ENCODE results near the gene DPP4. TPM values are rescaled to one million over a fixed set of nuclear protein-coding genes. Genes with fewer than 3 reads are reported as not detected.

DPP4 gene
- total RNA-seq, 2 experiments from 2014 or later, result 116 to 152 TPM

DNA sequence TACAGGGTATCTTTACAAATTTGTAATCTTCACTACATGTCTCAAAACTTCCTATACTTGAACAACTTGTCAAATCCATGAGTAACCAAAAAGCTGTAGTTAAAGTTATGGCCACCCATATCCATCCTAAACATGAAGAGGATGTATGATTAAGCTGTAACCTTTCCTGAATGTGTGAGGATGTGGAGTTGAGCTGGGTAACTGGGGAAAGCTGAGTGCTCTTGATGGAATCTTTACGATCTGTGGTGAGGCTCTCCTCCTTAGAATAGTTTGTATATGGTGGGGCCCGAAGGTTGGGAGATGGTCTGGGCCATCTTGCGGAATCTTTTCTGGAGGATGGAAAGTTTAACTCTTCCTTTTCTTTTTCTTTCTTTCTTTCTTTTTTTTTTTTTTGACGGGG, 29.4 kb downstream of the DPP4 start:
- ChIA-PET CTCF (interaction anchor here (0.7 to 1.1 kb wide), 3 partner anchors 14 to 165 kb away, joined by 3 to 5 read pairs (median 3); no protein-coding TSS in a partner anchor), POLR2A (no interaction called here)
- Mint-ChIP-seq H3K9me3 (peaks cover 5% of the 10 kb centered on the region), H3K27me3 (no peaks in the 10 kb centered on the region), H3K4me3 (no peak overlapping the region), H3K4me1 (peaks cover 26% of the 10 kb centered on the region), H3K27ac (no peak overlapping the region), H3K36me3 (ENCODE audit: low read depth) (peaks cover 42% of the 10 kb centered on the region)
- no peak for DNase-seq

DNA sequence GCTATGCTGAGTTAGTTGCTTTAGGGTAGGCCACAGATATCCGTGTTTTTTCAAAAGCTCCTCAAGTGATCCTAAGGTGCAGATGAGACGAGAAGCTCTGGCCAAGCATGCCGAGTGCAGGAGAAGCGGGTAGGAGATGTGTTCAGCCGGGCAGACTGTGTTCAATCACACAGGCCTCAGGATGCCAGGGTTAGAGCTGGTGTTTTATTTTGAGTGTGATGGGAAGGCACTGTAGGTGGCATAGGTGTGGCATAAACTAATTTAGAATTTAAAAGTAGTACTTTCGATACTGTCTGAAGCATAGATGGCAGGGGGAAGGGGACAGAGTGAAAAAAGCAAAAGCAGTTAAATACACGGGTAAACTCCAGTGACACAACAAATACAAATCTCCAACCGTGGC, 30.9 kb downstream of the DPP4 start:
- ChIA-PET CTCF (interaction anchor here (0.8 to 1.5 kb wide), 4 partner anchors 9 to 30 kb away, joined by 3 to 4 read pairs (median 3); no protein-coding TSS in a partner anchor), POLR2A (no interaction called here)
- no peaks in the 10 kb centered on the region for H3K27me3 Mint-ChIP-seq
- H3K27ac Mint-ChIP-seq, result no peak overlapping the region
- no peak for DNase-seq
- peaks cover 22% of the 10 kb centered on the region for H3K4me1 Mint-ChIP-seq
- H3K36me3 Mint-ChIP-seq (ENCODE audit: low read depth), result peaks cover 42% of the 10 kb centered on the region
- no peak overlapping the region for H3K4me3 Mint-ChIP-seq
- no peaks in the 10 kb centered on the region for H3K9me3 Mint-ChIP-seq

DNA sequence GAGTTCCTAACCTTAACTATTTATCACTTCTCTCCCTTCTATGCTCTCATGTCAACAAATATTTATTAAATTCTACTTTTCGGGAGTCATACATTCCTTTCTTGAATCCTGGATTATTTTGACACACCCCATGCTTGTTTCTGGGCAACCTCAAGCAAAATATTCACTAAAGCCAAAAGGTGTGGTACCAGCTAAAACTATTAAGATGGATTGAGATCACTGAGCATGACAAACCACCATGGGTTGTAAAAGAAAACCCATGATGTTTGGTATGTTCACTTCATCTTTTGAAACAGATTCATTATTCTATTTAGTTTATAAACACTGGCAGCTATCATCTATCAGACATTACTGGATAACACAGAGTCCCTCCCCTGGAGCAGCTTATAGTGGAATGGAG, 32.5 kb downstream of the DPP4 start:
- Mint-ChIP-seq H3K9me3 (no peaks in the 10 kb centered on the region), H3K27ac (no peak overlapping the region), H3K4me3 (no peak overlapping the region), H3K36me3 (ENCODE audit: low read depth) (peaks cover 47% of the 10 kb centered on the region), H3K4me1 (peaks cover 24% of the 10 kb centered on the region), H3K27me3 (no peaks in the 10 kb centered on the region)
- POLR2A ChIA-PET, result no interaction called here
- CTCF ChIA-PET, result interaction anchor here (1.0 to 1.9 kb wide), 2 partner anchors 24 to 29 kb away, joined by 3 to 4 read pairs; no protein-coding TSS in a partner anchor
- no peak for DNase-seq

DNA sequence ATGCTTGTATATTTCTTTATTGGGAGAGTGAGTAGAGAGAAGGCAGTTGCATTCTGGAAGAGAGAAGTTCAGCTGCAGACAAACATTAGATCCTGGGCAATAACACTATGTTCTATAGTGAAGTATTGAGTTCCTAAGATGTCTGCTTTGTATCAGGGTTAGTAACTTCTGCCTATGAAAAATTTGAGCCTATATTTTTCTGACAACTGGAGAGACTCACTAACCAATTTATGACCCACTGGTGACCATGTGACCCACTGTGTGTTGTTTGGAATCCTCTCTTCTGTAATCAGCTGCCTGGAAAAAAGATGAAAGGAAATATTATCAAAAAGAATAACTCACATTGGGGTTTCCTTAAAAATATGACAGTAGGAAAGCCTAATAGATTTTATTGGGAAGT, 35.3 kb downstream of the DPP4 start:
- no peaks in the 10 kb centered on the region for H3K27me3 Mint-ChIP-seq
- no peak overlapping the region for H3K4me3 Mint-ChIP-seq
- peaks cover 73% of the 10 kb centered on the region for H3K36me3 Mint-ChIP-seq (ENCODE audit: low read depth)
- ChIA-PET CTCF (no interaction called here), POLR2A (no interaction called here)
- no peak for DNase-seq
- no peak overlapping the region for H3K27ac Mint-ChIP-seq
- peaks cover 27% of the 10 kb centered on the region for H3K4me1 Mint-ChIP-seq
- peaks cover 2% of the 10 kb centered on the region for H3K9me3 Mint-ChIP-seq

DNA sequence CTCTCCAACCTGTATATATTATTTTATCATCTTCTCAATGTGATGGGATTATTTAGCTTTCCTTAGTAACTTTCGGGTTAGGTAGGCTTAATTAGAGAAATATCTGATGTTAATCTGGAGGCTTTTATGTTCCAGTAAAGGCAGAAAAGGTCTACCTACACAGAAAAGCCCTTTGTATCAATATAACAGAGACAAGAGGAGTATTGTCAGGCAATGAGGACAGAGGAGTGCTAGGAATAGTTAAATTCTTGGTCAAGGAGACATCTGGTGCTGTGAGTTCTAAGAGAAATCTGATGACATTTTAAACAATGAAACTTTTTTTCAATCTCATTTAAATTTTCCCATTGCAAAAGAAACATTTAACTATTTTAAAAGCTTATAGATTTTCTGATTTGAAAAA, 36.1 kb downstream of the DPP4 start:
- DNase-seq, result no peak
- H3K4me1 Mint-ChIP-seq, result peaks cover 31% of the 10 kb centered on the region
- H3K27ac Mint-ChIP-seq, result no peak overlapping the region
- peaks cover 2% of the 10 kb centered on the region for H3K9me3 Mint-ChIP-seq
- CTCF ChIA-PET, result interaction anchor here (1.2 to 1.5 kb wide), 3 partner anchors 12 to 45 kb away, joined by 3 to 4 read pairs (median 3); no protein-coding TSS in a partner anchor
- peaks cover 80% of the 10 kb centered on the region for H3K36me3 Mint-ChIP-seq (ENCODE audit: low read depth)
- POLR2A ChIA-PET, result no interaction called here
- H3K27me3 Mint-ChIP-seq, result no peaks in the 10 kb centered on the region
- H3K4me3 Mint-ChIP-seq, result no peak overlapping the region

DNA sequence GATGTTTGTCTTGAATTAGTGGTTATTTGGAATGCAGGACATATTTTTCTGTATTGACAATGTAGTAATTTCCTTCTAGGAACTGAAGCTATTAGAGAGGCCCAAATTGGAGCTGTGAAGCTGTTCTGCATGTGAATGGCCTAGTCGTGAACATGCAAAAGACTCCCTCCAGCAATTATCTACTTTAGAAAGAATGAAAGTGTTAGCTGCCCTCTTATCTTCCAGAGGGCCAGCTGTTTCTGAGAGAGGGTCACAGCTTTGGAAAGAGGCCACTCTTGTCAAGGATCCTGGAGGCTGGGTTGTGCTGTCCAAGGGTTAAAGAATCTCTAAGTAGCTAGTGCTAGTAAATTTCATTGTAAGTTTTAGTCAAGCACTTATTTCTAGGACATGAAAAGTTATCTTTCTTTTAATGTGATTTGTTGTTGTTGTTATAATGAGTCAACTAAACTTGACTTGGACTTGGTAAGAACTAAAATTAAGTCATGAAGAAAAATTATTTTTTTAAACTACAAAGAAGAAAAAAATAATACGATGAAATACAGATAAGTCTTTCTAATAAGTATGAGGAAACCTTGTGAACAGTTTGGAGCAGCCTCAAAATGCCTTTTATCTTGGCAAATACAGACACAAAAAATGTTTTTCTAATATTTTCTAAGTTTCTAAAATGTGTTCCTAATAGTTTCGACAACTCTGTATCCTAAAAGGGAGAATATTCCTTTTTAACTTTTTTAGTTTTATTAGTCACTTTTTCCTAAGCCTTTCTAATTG, 36.8 kb downstream of the DPP4 start:
- no peak for DNase-seq
- peaks cover 2% of the 10 kb centered on the region for H3K9me3 Mint-ChIP-seq
- ChIA-PET POLR2A (no interaction called here), CTCF (interaction anchor here (0.9 to 1.5 kb wide), 8 partner anchors 9 to 45 kb away, joined by 3 to 5 read pairs (median 3); no protein-coding TSS in a partner anchor)
- peaks cover 28% of the 10 kb centered on the region for H3K4me1 Mint-ChIP-seq
- H3K27me3 Mint-ChIP-seq, result no peaks in the 10 kb centered on the region
- H3K27ac Mint-ChIP-seq, result no peak overlapping the region
- H3K36me3 Mint-ChIP-seq (ENCODE audit: low read depth), result peaks cover 85% of the 10 kb centered on the region
- H3K4me3 Mint-ChIP-seq, result no peak overlapping the region

DNA sequence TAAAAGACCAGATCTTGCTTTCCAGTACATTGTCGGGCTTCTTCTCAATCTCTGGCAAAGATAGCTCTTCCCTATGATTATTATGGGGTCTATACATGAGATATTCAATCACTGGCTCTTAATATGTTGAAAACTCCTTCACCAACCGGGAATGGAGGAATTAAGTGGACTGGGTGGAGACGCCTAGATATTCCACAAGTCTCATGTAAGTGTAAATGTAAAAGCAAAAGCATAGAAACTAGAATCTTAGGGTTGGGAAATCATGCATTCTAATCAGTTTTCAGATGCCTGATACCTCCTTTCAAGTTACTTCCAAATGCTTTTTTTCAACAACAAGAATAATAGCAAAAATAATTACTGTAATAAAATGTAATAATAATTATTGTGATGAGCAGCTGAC, 38.0 kb downstream of the DPP4 start:
- ChIA-PET POLR2A (no interaction called here), CTCF (interaction anchor here (0.7 to 1.2 kb wide), 3 partner anchors 11 to 35 kb away, joined by 3 to 5 read pairs (median 3); no protein-coding TSS in a partner anchor)
- H3K4me3 Mint-ChIP-seq, result no peak overlapping the region
- no peaks in the 10 kb centered on the region for H3K27me3 Mint-ChIP-seq
- peaks cover 86% of the 10 kb centered on the region for H3K36me3 Mint-ChIP-seq (ENCODE audit: low read depth)
- DNase-seq, result no peak
- H3K4me1 Mint-ChIP-seq, result peaks cover 28% of the 10 kb centered on the region
- H3K9me3 Mint-ChIP-seq, result peaks cover 2% of the 10 kb centered on the region
- H3K27ac Mint-ChIP-seq, result no peak overlapping the region

DNA sequence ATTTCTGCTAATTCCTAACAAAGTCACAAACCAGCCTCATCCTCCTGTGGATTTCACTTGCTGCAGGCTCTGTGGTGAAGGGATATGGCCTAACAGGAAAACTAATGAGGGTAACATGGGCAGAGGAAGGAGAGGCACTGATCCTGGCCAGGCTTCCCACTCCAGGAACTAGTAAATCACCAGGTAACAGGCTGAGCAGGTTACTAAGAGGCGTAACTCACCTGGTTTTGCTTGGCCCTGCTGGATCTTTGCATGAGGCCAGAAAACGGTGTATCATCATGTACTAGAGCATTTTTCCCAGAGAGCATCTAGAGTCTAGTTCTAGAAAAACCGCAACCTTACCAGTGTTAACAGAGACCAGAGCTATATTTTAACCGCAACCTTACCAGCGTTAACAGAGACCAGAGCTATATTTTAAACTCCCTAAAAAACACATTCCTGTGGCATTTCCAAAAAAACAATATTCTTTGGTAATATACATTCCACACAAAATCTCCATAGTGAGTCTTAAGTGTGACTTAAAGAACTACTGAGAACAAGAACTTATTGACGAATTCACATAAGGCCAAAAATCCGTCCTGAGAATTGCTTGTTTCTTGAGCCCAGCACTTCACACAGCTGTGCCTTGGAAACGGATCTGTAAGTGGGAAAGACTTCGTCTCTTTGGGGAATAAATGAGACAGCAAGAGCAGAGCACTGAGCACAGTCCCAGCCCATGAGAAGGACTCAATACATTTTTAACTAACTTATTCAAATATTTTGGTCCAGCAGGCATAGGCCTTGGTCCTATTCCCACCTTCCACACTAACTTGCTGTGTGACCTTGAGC, 43.4 kb downstream of the DPP4 start:
- ChIA-PET POLR2A (no interaction called here), CTCF (interaction anchor here (0.8 kb wide), 1 partner anchor 17 kb away, joined by 3 read pairs; no protein-coding TSS in a partner anchor)
- no peaks in the 10 kb centered on the region for H3K27me3 Mint-ChIP-seq
- peaks cover 35% of the 10 kb centered on the region for H3K4me1 Mint-ChIP-seq
- DNase-seq, result no peak
- H3K27ac Mint-ChIP-seq, result peak overlapping the region; percentile 58
- H3K36me3 Mint-ChIP-seq (ENCODE audit: low read depth), result peaks cover 91% of the 10 kb centered on the region
- no peaks in the 10 kb centered on the region for H3K9me3 Mint-ChIP-seq
- no peak overlapping the region for H3K4me3 Mint-ChIP-seq

DNA sequence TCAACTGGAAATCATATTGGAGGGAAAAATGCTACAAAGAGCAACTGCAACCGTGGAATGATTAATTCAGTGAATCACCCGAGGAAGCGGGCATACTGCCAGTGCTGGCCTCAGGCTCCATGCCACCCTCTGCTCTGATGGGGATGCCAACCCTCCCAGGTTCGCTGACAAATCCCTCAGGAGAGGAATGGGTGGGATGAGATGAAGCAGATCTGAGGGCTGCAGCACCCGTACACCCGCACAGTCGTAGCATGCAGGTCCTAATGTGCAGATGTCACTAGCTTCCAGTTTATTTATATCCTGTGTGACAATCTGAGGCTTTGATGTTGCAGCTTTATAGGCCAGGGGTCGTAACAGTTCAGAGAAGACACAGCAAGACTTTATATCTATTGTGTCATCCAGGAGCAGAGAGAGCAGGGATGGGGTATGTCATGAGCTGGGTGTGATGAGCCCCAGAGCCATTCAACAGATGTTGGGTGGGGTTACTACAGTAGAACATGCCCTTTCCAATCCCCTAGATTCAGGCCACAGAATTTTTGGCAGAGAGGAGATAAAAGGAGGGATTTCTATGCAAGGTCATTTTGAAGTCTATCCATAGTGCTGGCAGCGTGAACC, 44.6 kb downstream of the DPP4 start:
- Mint-ChIP-seq H3K27ac (no peak overlapping the region), H3K4me1 (peaks cover 43% of the 10 kb centered on the region), H3K4me3 (no peak overlapping the region), H3K27me3 (no peaks in the 10 kb centered on the region), H3K9me3 (no peaks in the 10 kb centered on the region), H3K36me3 (ENCODE audit: low read depth) (peaks cover 89% of the 10 kb centered on the region)
- DNase-seq, result no peak
- POLR2A ChIA-PET, result no interaction called here
- CTCF ChIA-PET, result interaction anchor here (3.0 kb wide), 1 partner anchor 11 kb away, joined by 14 read pairs; no protein-coding TSS in a partner anchor

DNA sequence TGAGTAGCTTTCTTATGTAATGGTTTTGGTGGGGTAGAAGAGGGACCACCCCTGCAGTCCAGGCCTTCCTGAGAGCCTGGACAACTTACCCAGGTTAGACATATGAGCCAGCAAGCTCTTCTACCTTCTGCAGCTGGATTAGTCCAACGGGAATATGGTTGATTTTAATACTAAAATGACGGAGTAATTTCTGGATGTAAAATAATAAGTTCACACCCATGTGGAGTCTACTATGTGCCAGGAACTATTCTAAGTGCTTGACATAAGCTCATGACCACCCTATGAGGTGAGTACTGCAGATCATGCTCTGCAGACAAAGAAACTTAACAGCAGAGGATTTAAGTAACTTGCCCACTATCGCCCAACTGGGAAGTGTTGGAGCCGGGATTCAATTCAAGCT, 45.5 kb downstream of the DPP4 start:
- Mint-ChIP-seq H3K4me1 (peaks cover 50% of the 10 kb centered on the region), H3K36me3 (ENCODE audit: low read depth) (peaks cover 91% of the 10 kb centered on the region), H3K9me3 (no peaks in the 10 kb centered on the region), H3K27me3 (no peaks in the 10 kb centered on the region), H3K27ac (peak overlapping the region; percentile 25), H3K4me3 (no peak overlapping the region)
- POLR2A ChIA-PET, result no interaction called here
- CTCF ChIA-PET, result interaction anchor here (0.6 to 3.0 kb wide), 2 partner anchors 10 to 78 kb away, joined by 3 to 14 read pairs; no protein-coding TSS in a partner anchor
- no peak for DNase-seq

DNA sequence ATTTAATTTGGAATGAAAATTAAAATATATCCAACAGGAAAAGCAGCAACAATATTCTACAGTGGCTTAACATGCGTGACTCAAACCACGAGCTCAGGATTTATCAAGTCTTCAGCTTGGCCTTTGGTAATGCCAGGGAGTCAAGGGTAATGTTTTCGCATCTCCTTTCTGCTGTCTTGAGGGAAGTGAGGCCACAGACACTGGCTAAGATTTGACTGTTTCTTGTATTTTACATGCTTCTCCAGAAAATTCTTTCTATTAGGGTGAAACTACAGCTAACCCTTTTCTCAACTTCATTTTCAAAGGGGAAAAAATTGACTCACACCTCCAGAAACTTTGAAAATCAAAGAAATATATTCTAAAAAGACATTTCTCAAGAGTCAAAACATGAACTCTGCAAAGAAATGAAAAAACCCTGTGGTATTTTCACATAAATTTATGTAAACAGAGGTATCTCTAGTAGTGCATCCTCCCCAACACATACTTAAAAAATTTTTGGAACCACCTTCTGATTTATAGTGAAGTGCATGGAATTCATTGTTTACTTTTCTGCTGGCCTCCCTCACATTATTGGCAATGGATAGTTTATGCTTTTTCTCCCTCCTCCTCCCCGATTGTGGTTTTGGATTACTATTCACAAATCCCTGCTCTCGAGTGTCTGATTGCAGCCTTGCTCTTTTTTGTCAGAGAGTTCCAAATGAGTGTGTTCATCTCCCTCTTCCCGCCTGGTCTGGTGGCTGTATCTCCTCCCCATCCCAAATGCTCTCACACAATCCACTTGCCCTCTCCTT, 48.7 kb downstream of the DPP4 start:
- H3K27ac Mint-ChIP-seq, result peak overlapping the region; percentile 41
- POLR2A ChIA-PET, result no interaction called here
- peaks cover 91% of the 10 kb centered on the region for H3K36me3 Mint-ChIP-seq (ENCODE audit: low read depth)
- DNase-seq, result no peak
- H3K4me1 Mint-ChIP-seq, result peaks cover 66% of the 10 kb centered on the region
- no peak overlapping the region for H3K4me3 Mint-ChIP-seq
- CTCF ChIA-PET, result interaction anchor here (0.7 to 1.7 kb wide), 3 partner anchors 10 to 258 kb away, joined by 3 to 5 read pairs (median 3); no protein-coding TSS in a partner anchor
- H3K9me3 Mint-ChIP-seq, result no peaks in the 10 kb centered on the region
- no peaks in the 10 kb centered on the region for H3K27me3 Mint-ChIP-seq

All from activated CD4-positive, alpha-beta T cell treated with anti-CD3 and anti-CD28 coated beads, Interleukin-2, amount 10 ng/mL, durations not matched to agents 7 days and 5 days (primary cell).